Measurements from ENCODE around the gene YY1.
"Not testable (repeated sequence)": the region's sequence is repeated elsewhere in the genome, so short reads cannot be mapped to it uniquely, and the experiment has no call there.

YY1 gene

GRCh38 chr14:100297320-100298300 lies 58.7 kb downstream of the YY1 start:
- no peak for DNase-seq

GRCh38 chr14:100298551-100299237 lies 59.8 kb downstream of the YY1 start:
- no peak for DNase-seq

- no peak for DNase-seq
Measured at GRCh38 chr14:100299238-100299560, 60.3 kb downstream of the YY1 start.

- DNase-seq = no peak
Measured at GRCh38 chr14:100302616-100303015, 63.7 kb downstream of the YY1 start.

GRCh38 chr14:100303179-100303578 lies 64.2 kb downstream of the YY1 start:
- peak; percentile 43 for DNase-seq

GRCh38 chr14:100303925-100304324 lies 65.0 kb downstream of the YY1 start:
- DNase-seq = no peak

- DNase-seq = peak; percentile 69
Measured at GRCh38 chr14:100304825-100305323, 65.9 kb downstream of the YY1 start.

GRCh38 chr14:100305324-100306100 lies 66.6 kb downstream of the YY1 start:
- peak; percentile 61 for DNase-seq

GRCh38 chr14:100306101-100306997 lies 67.4 kb downstream of the YY1 start, which contains the start of gene SLC25A29:
Gene SLC25A29 (minus strand): TSS chr14:100306444. CDS start chr14:100306232, 212 bp downstream.
- DNase-seq = peak; percentile 90

GRCh38 chr14:100306998-100307765 lies 68.2 kb downstream of the YY1 start:
- DNase-seq = peak; percentile 41

- DNase-seq = peak; percentile 20
Measured at GRCh38 chr14:100307766-100308426, 69.0 kb downstream of the YY1 start.

- not testable (repeated sequence) for DNase-seq
Measured at GRCh38 chr14:100308427-100308792, 69.5 kb downstream of the YY1 start.

- DNase-seq = no peak
Measured at GRCh38 chr14:100309028-100309737, 70.2 kb downstream of the YY1 start.

GRCh38 chr14:100312110-100312876 lies 73.3 kb downstream of the YY1 start:
- DNase-seq = peak; percentile 62

- DNase-seq = no peak
Measured at GRCh38 chr14:100312877-100313400, 74.0 kb downstream of the YY1 start.

GRCh38 chr14:100313464-100314230 lies 74.7 kb downstream of the YY1 start:
- no peak for DNase-seq

- no peak for DNase-seq
Measured at GRCh38 chr14:100314724-100315123, 75.8 kb downstream of the YY1 start.

- no peak for DNase-seq
Measured at GRCh38 chr14:100317389-100317788, 78.4 kb downstream of the YY1 start.
